H9 (cell line): ENCODE measurements around the gene CHPF. TPM values are rescaled to one million over a fixed set of nuclear protein-coding genes. Genes with fewer than 3 reads are reported as not detected.

Experiments
- DNase-seq: peaks from one replicate; pipeline ENCODE4 v3.0.0-alpha.2; 2017
- H2AFZ ChIP-seq: one replicate; pipeline ENCODE4 v1.6.1; 2013; ENCODE audit warnings: mild to moderate bottlenecking, low read length, control low read depth, moderate library complexity
- H2AK5ac ChIP-seq: 2 replicates; pipeline ENCODE4 v1.6.1; 2013; ENCODE audit warnings: low read length, control low read depth, mixed read lengths; ENCODE audit not compliant: insufficient read length
- H2BK120ac ChIP-seq: one replicate; pipeline ENCODE4 v1.6.1; 2013; ENCODE audit warnings: low read depth, mild to moderate bottlenecking, low read length, control low read depth, inconsistent platforms; ENCODE audit not compliant: poor library complexity, severe bottlenecking
- H2BK12ac ChIP-seq: 2 replicates; pipeline ENCODE4 v1.6.1; 2013; ENCODE audit warnings: low read length, control low read depth, mixed read lengths, low read depth; ENCODE audit not compliant: insufficient read length
- H2BK15ac ChIP-seq: 2 replicates; pipeline ENCODE4 v1.6.1; 2013; ENCODE audit warnings: low read depth, low read length, control low read depth
- H2BK20ac ChIP-seq: one replicate; pipeline ENCODE4 v1.6.1; 2013; ENCODE audit warnings: low read depth, mild to moderate bottlenecking, low read length, control low read depth, inconsistent platforms; ENCODE audit not compliant: poor library complexity, severe bottlenecking
- H2BK5ac ChIP-seq: 2 replicates; pipeline ENCODE4 v1.6.1; 2013; ENCODE audit warnings: low read length, control low read depth, mixed read lengths; ENCODE audit not compliant: insufficient read length
- H3K14ac ChIP-seq: 2 replicates; pipeline ENCODE4 v1.6.1; 2013; ENCODE audit warnings: low read length, control low read depth; ENCODE audit not compliant: insufficient read depth
- H3K18ac ChIP-seq: 2 replicates; pipeline ENCODE4 v1.6.1; 2013; ENCODE audit warnings: low read depth, mild to moderate bottlenecking, mixed read lengths, low read length, control low read depth; ENCODE audit not compliant: insufficient read length
- H3K23ac ChIP-seq: 2 replicates; pipeline ENCODE4 v1.6.1; 2013; ENCODE audit warnings: low read length, control low read depth, mixed read lengths, low read depth; ENCODE audit not compliant: insufficient read length
- H3K23me2 ChIP-seq: 2 replicates; pipeline ENCODE4 v1.6.1; 2013; ENCODE audit warnings: low read depth, mild to moderate bottlenecking, mixed read lengths, low read length, control low read depth; ENCODE audit not compliant: insufficient read length, poor library complexity, severe bottlenecking
- H3K27ac ChIP-seq: 2 replicates; pipeline ENCODE4 v1.5.1; 2013; ENCODE audit warnings: low read length, control low read depth, mixed read lengths, low read depth; ENCODE audit not compliant: insufficient read length
- H3K27me3 ChIP-seq: 2 replicates; pipeline ENCODE4 v1.6.1; 2013; ENCODE audit warnings: low read length, control low read depth, inconsistent platforms; ENCODE audit not compliant: insufficient read depth
- H3K4ac ChIP-seq: 2 replicates; pipeline ENCODE4 v1.6.1; 2013; ENCODE audit warnings: low read depth, mild to moderate bottlenecking, control low read depth, inconsistent platforms, low read length, moderate library complexity
- H3K4me1 ChIP-seq: 2 replicates; pipeline ENCODE4 v1.6.1; 2013; ENCODE audit warnings: low read length, control low read depth, inconsistent platforms; ENCODE audit not compliant: insufficient read depth
- H3K4me2 ChIP-seq: 2 replicates; pipeline ENCODE4 v1.6.1; 2013; ENCODE audit warnings: low read length, control low read depth, mixed read lengths; ENCODE audit not compliant: insufficient read length, insufficient read depth
- H3K56ac ChIP-seq: 2 replicates; pipeline ENCODE4 v1.6.1; 2013; ENCODE audit warnings: low read depth, mild to moderate bottlenecking, mixed read lengths, low read length, control low read depth; ENCODE audit not compliant: insufficient read length
- H3K79me1 ChIP-seq: 2 replicates; pipeline ENCODE4 v1.6.1; 2013; ENCODE audit warnings: low read depth, mild to moderate bottlenecking, moderate library complexity, low read length, control low read depth, inconsistent platforms; ENCODE audit not compliant: insufficient read depth, poor library complexity, severe bottlenecking
- H3K79me2 ChIP-seq: 2 replicates; pipeline ENCODE4 v1.6.1; 2013; ENCODE audit warnings: low read length, control low read depth, inconsistent platforms; ENCODE audit not compliant: insufficient read depth
- H3K9ac ChIP-seq: 2 replicates; pipeline ENCODE4 v1.6.1; 2013; ENCODE audit warnings: low read length, control low read depth, mixed read lengths; ENCODE audit not compliant: insufficient read length; ENCODE audit errors: extremely low read depth
- H3K9me3 ChIP-seq: one replicate; pipeline ENCODE4 v1.6.1; 2013; ENCODE audit warnings: low read depth, low read length, inconsistent platforms; ENCODE audit not compliant: control insufficient read depth
- H3T11ph ChIP-seq: one replicate; pipeline ENCODE4 v1.6.1; 2013; ENCODE audit warnings: mild to moderate bottlenecking, low read length, control low read depth, inconsistent platforms
- H4K20me1 ChIP-seq: one replicate; pipeline ENCODE4 v1.6.1; 2013; ENCODE audit not compliant: control insufficient read depth, insufficient read length, insufficient read depth
- H4K5ac ChIP-seq: 2 replicates; pipeline ENCODE4 v1.6.1; 2013; ENCODE audit warnings: low read depth, mild to moderate bottlenecking, mixed read lengths, low read length, control low read depth; ENCODE audit not compliant: insufficient read length
- H4K8ac ChIP-seq: replicated peaks from 2 replicates; pipeline ENCODE4 v1.6.1; 2013; ENCODE audit warnings: low read length, control low read depth, mixed read lengths, low read depth; ENCODE audit not compliant: insufficient read length
- H4K91ac ChIP-seq: 2 replicates; pipeline ENCODE4 v1.6.1; 2013; ENCODE audit warnings: low read depth, mild to moderate bottlenecking, moderate library complexity, mixed read lengths, low read length, control low read depth; ENCODE audit not compliant: insufficient read length
- H3K27ac Mint-ChIP-seq, 3 experiments: 2 replicates in 2 of 3; 3 replicates in 1 of 3; pipeline ENCODE4 v1.8.0; 2020 to 2021; ENCODE audit warnings: mixed read lengths in 3 of 3, mild to moderate bottlenecking in 1 of 3, moderate library complexity in 1 of 3
- H3K27me3 Mint-ChIP-seq: 2 replicates; pipeline ENCODE4 v1.8.0; 2021; ENCODE audit warnings: low read depth, mild to moderate bottlenecking, moderate library complexity, mixed read lengths
- H3K36me3 Mint-ChIP-seq, 3 experiments: 2 replicates in 2 of 3; 3 replicates in 1 of 3; pipeline ENCODE4 v1.8.0; 2020 to 2021; ENCODE audit warnings: low read depth in 3 of 3, mixed read lengths in 3 of 3; ENCODE audit not compliant: insufficient read depth in 1 of 3
- H3K4me1 Mint-ChIP-seq, 2 experiments: 2 replicates each; pipeline ENCODE4 v1.8.0; 2020; ENCODE audit warnings: mixed read lengths in 2 of 2
- H3K4me3 Mint-ChIP-seq, 2 experiments: 2 replicates in 1 of 2; 3 replicates in 1 of 2; pipeline ENCODE4 v1.8.0; 2020 to 2021; ENCODE audit warnings: mild to moderate bottlenecking in 2 of 2, mixed read lengths in 2 of 2, moderate library complexity in 1 of 2
- H3K9me3 Mint-ChIP-seq, 2 experiments: 2 replicates in 1 of 2; 3 replicates in 1 of 2; pipeline ENCODE4 v1.8.0; 2020; ENCODE audit warnings: mild to moderate bottlenecking in 2 of 2, mixed read lengths in 2 of 2, moderate library complexity in 1 of 2
- CTCF ChIP-seq: fragments of 200-600 bp; sonication (generic); conservative IDR thresholded peaks from 3 replicates; pipeline ENCODE4 v1.8.0; 2021; ENCODE audit warnings: antibody characterized with exemption, mild to moderate bottlenecking
- WGBS: extraction: QIAGEN DNeasy Blood & Tissue Kit; methylation state at CpG from one replicate; pipeline ENCODE4 v1.1.7; 2013; ENCODE audit warnings: missing lambda C conversion rate, low lambda C conversion rate, mixed read lengths; ENCODE audit not compliant: insufficient read length; ENCODE audit errors: extremely low coverage; 5-methylcytosine and 5-hydroxymethylcytosine counted together
- total RNA-seq: library from RNA; stranded (reverse); gene quantifications from 2 replicates; pipeline ENCODE4 v1.2.1, GENCODE V29; 2021

CHPF gene
- total RNA-seq, 1 experiment from 2014 or later = 46.5 TPM

- Histone ChIP-seq H3K23ac (no peak overlapping the region), H3K27me3 (no peaks in the 10 kb centered on the region; the same call in 1 of the 2 replicates), H2BK20ac (no peak overlapping the region), H2BK5ac (no peak overlapping the region), H3K56ac (no peak overlapping the region), H2BK12ac (no peak overlapping the region), H4K5ac (no peak overlapping the region), H3K4ac (no peak overlapping the region), H3K18ac (no peak overlapping the region), H3K4me1 (peaks cover 3% of the 10 kb centered on the region; the same call in 1 of the 2 replicates), H3T11ph (no peak overlapping the region), H2AFZ (no peak overlapping the region), H3K9ac (no peak overlapping the region), H4K8ac (no peak overlapping the region), H3K9me3 (no peaks in the 10 kb centered on the region), H4K91ac (no peak overlapping the region), H2BK15ac (no peak overlapping the region), H3K14ac (no peak overlapping the region), H2BK120ac (no peak overlapping the region), H3K4me2 (no peak overlapping the region), H2AK5ac (no peak overlapping the region), H3K27ac (no peak overlapping the region), H3K23me2 (peaks cover 24% of the 10 kb centered on the region), H3K79me1 (no peaks in the 10 kb centered on the region), H3K79me2 (no peaks in the 10 kb centered on the region), H4K20me1 (no peaks in the 10 kb centered on the region)
- WGBS = no CpG with 5 or more reads among the region's 26 CpGs
- TF ChIP-seq CTCF = no peak
- peaks cover 45% of the 10 kb centered on the region for H3K27me3 Mint-ChIP-seq
- no peak overlapping the region for H3K4me3 Mint-ChIP-seq
- peaks cover 0 to 3% of the 10 kb centered on the region in 2 experiments; a peak in 1 of 5 replicates for H3K9me3 Mint-ChIP-seq
- DNase-seq = no peak
- H3K27ac Mint-ChIP-seq = no peak overlapping the region
- H3K36me3 Mint-ChIP-seq = peaks cover 10 to 25% (median 22%) of the 10 kb centered on the region in 3 experiments; a peak in 6 of 7 replicates
- peaks cover 17 to 20% of the 10 kb centered on the region in 2 experiments for H3K4me1 Mint-ChIP-seq
These were observed 4.0 kb upstream of the CHPF start for GRCh38 chr2:219547621-219548020.
